IMR-90 (cell line): ENCODE results near the gene DGKH.

Source experiments
- BHLHE40 ChIP-seq: fragments of 150-350 bp; IDR thresholded peaks from 2 replicates; pipeline ENCODE4 v1.6.1; 2016; ENCODE audit warnings: mild to moderate bottlenecking, low read depth, low read length
- CEBPB ChIP-seq: IDR thresholded peaks from 2 replicates; pipeline ENCODE4 v1.6.1; 2012; ENCODE audit warnings: low read depth, low read length, improper control_type of control experiment
- MAFK ChIP-seq: IDR thresholded peaks from 2 replicates; pipeline ENCODE4 v1.6.1; 2012; ENCODE audit warnings: low read depth, low read length, improper control_type of control experiment
- MXI1 ChIP-seq: IDR thresholded peaks from 2 replicates; pipeline ENCODE4 v1.6.1; 2012; ENCODE audit warnings: low read depth, mild to moderate bottlenecking, low read length, moderate library complexity, borderline replicate concordance
- POLR2A ChIP-seq: IDR thresholded peaks from 2 replicates; pipeline ENCODE4 v1.6.1; 2012; ENCODE audit warnings: mild to moderate bottlenecking, low read depth, low read length
- RAD21 ChIP-seq: IDR thresholded peaks from 2 replicates; pipeline ENCODE4 v1.6.1; 2012; ENCODE audit warnings: low read length, improper control_type of control experiment
- RCOR1 ChIP-seq: IDR thresholded peaks from 2 replicates; pipeline ENCODE4 v1.6.1; 2012; ENCODE audit warnings: mild to moderate bottlenecking, low read length, improper control_type of control experiment; ENCODE audit not compliant: insufficient replicate concordance
- RFX5 ChIP-seq: IDR thresholded peaks from 2 replicates; pipeline ENCODE4 v1.8.0; 2012; ENCODE audit warnings: low read depth, mild to moderate bottlenecking, low read length, moderate library complexity
- SMC3 ChIP-seq: fragments of 150-350 bp; IDR thresholded peaks from 2 replicates; pipeline ENCODE4 v1.6.1; 2016; ENCODE audit warnings: low read depth, mild to moderate bottlenecking, antibody characterized with exemption, low read length, moderate library complexity
- TF ChIP-seq, protein P1 (sequence below): conservative IDR thresholded peaks from 2 replicates; pipeline ENCODE4 v1.5.1; 2012; ENCODE audit warnings: mild to moderate bottlenecking, low read depth, low read length, improper control_type of control experiment
- TF ChIP-seq, protein P2 (sequence below): fragments of 150-350 bp; IDR thresholded peaks from 2 replicates; pipeline ENCODE4 v1.6.1; 2017; ENCODE audit warnings: mild to moderate bottlenecking, antibody characterized with exemption, low read length, low read depth

DNA sequence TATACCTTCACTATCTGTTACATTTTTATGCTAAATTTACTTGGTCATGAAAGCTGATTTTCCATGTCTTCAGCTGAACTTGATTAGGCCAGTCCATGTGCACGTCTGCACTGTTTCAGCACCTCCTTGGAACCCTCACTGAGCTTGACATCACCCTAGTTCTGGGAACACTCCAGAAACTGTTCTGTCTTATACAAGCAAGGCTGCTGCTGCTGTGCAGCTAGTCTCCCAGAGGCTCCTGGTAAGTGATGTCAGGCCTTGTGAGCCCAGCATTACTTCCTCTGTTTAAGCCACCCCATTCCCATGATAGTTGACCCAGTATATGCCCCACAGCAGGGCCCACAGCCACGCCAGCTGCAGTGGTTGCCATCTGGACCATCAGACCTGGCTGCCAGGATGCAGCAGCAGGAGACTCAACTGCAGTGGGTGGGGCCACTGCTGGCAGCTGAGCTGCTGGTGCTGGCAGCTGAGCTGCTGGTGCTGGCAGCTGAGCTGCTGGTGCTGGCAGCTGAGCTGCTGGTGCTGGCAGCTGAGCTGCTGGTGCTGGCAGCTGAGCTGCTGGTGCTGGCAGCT lies 133.0 kb downstream of the DGKH start:
- TF ChIP-seq POLR2A: no peak
- TF ChIP-seq, protein P1, sequence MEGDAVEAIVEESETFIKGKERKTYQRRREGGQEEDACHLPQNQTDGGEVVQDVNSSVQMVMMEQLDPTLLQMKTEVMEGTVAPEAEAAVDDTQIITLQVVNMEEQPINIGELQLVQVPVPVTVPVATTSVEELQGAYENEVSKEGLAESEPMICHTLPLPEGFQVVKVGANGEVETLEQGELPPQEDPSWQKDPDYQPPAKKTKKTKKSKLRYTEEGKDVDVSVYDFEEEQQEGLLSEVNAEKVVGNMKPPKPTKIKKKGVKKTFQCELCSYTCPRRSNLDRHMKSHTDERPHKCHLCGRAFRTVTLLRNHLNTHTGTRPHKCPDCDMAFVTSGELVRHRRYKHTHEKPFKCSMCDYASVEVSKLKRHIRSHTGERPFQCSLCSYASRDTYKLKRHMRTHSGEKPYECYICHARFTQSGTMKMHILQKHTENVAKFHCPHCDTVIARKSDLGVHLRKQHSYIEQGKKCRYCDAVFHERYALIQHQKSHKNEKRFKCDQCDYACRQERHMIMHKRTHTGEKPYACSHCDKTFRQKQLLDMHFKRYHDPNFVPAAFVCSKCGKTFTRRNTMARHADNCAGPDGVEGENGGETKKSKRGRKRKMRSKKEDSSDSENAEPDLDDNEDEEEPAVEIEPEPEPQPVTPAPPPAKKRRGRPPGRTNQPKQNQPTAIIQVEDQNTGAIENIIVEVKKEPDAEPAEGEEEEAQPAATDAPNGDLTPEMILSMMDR: no peak
- TF ChIP-seq RAD21: no peak
- no peak for TF ChIP-seq BHLHE40
- no peak for TF ChIP-seq MAFK
- TF ChIP-seq, protein P2, sequence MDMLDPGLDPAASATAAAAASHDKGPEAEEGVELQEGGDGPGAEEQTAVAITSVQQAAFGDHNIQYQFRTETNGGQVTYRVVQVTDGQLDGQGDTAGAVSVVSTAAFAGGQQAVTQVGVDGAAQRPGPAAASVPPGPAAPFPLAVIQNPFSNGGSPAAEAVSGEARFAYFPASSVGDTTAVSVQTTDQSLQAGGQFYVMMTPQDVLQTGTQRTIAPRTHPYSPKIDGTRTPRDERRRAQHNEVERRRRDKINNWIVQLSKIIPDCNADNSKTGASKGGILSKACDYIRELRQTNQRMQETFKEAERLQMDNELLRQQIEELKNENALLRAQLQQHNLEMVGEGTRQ: no peak
- TF ChIP-seq CEBPB: no peak
- no peak for TF ChIP-seq RCOR1
- TF ChIP-seq SMC3: no peak
- TF ChIP-seq RFX5: no peak
- TF ChIP-seq MXI1: no peak
